Vagina (tissue), 2 donors: ENCODE measurements around the gene CALN1. TPM values are rescaled to one million over a fixed set of nuclear protein-coding genes. Genes with fewer than 3 reads are reported as not detected.

Source experiments
- DNase-seq, 2 donors: peaks; one replicate each; pipeline ENCODE4 v3.0.0-alpha.2; 2017; ENCODE audit errors: extremely low spot score in 2 of 2
- H3K27ac ChIP-seq: fragments of 200-600 bp; sonication (generic); one replicate; pipeline ENCODE4 v1.5.1; 2019
- H3K27me3 ChIP-seq: fragments of 200-600 bp; sonication (generic); one replicate; pipeline ENCODE4 v1.5.1; 2019
- H3K36me3 ChIP-seq, 2 donors: fragments of 200-600 bp; sonication (generic); one replicate each; pipeline ENCODE4 v1.5.1; 2017 to 2019
- H3K4me1 ChIP-seq: fragments of 200-600 bp; sonication (generic); one replicate; pipeline ENCODE4 v1.5.1; 2019
- H3K4me3 ChIP-seq, 2 donors: fragments of 200-600 bp; sonication (generic); 1 replicate in 1 of 2; 2 replicates in 1 of 2; pipeline ENCODE4 v1.5.1; 2016 to 2019
- H3K9me3 ChIP-seq: fragments of 200-600 bp; sonication (generic); one replicate; pipeline ENCODE4 v1.5.1; 2019
- CTCF ChIP-seq, 3 experiments: fragments of 450-650 bp in 2 of 3; fragments of 200-600 bp in 1 of 3; sonication (generic) in 1 of 3; IDR thresholded peaks; one replicate each; pipeline ENCODE4 v1.5.1; 2017 to 2019; ENCODE audit warnings: antibody characterized with exemption in 3 of 3, mild to moderate bottlenecking in 2 of 3, moderate library complexity in 2 of 3
- POLR2A ChIP-seq, 2 donors: fragments of 450-650 bp; IDR thresholded peaks; one replicate each; pipeline ENCODE4 v1.6.1; 2017; ENCODE audit warnings: antibody characterized with exemption in 2 of 2, mild to moderate bottlenecking in 2 of 2, moderate library complexity in 2 of 2
- POLR2AphosphoS5 ChIP-seq, 2 donors: sonication (generic); formaldehyde crosslinking; IDR thresholded peaks; one replicate each; pipeline ENCODE4 v1.9.0; 2017; ENCODE audit warnings: antibody characterized with exemption in 2 of 2, mild to moderate bottlenecking in 2 of 2, low read depth in 1 of 2; ENCODE audit not compliant: insufficient read depth in 1 of 2
- intact Hi-C: fragments of 100-400 bp; cut with DNase I; formaldehyde crosslinking; loops from one replicate; pipeline ENCODE4 v1.15.1; 2023
- total RNA-seq: library from RNA; depleted of rRNA; stranded (reverse); fragments of >200 nt; gene quantifications from one replicate; pipeline ENCODE4 v1.2.3, GENCODE V29; 2016

Gene CALN1
- total RNA-seq, 1 donor from 2014 or later, result 6.9 TPM

- no peak overlapping the region for H3K4me3 ChIP-seq
- H3K36me3 ChIP-seq, result no peaks in the 10 kb centered on the region
- no peaks in the 10 kb centered on the region for H3K27me3 ChIP-seq
- no peak overlapping the region for H3K27ac ChIP-seq
- H3K4me1 ChIP-seq, result no peaks in the 10 kb centered on the region
- TF ChIP-seq POLR2A (IDR thresholded peaks at IDR 0.05) (no peak), CTCF (IDR thresholded peaks at IDR 0.05) (no peak), POLR2AphosphoS5 (IDR thresholded peaks at IDR 0.05; ENCODE audit: insufficient read depth in 1 of 2, low read depth in 1 of 2) (no peak)
- intact Hi-C loops, result no loop called here
- no peak for DNase-seq
- no peaks in the 10 kb centered on the region for H3K9me3 ChIP-seq
Measured at GRCh38 chr7:71842786-71843185, 569.4 kb downstream of the CALN1 start.

DNA sequence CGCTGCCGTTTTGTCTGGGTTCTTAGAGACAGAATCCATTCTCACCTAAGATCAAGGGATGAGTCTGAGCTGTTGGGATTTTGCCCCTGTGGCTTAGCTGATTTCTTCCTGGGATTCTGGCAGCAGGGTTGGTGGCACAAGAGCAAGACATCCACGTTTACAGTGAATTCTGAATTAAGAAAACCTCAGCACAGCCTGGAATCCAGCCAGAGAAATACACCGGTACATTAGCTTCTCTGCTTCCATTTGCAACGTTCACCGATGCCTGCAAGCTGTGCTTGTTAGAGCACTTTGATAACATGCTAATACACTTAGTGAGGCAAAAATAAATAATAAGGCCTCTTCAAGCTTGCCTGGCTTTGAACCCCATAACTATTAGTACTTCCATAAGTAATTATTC lies 569.8 kb downstream of the CALN1 start:
- no peaks in the 10 kb centered on the region for H3K9me3 ChIP-seq
- no peak overlapping the region for H3K4me3 ChIP-seq
- TF ChIP-seq POLR2A (IDR thresholded peaks at IDR 0.05) (no peak), CTCF (IDR thresholded peaks at IDR 0.05) (no peak), POLR2AphosphoS5 (IDR thresholded peaks at IDR 0.05; ENCODE audit: insufficient read depth in 1 of 2, low read depth in 1 of 2) (no peak)
- no peak overlapping the region for H3K27ac ChIP-seq
- DNase-seq, result no peak
- H3K36me3 ChIP-seq, result no peaks in the 10 kb centered on the region
- H3K27me3 ChIP-seq, result no peaks in the 10 kb centered on the region
- H3K4me1 ChIP-seq, result no peaks in the 10 kb centered on the region
- intact Hi-C loops, result no loop called here

- Histone ChIP-seq H3K27ac (no peak overlapping the region), H3K9me3 (no peaks in the 10 kb centered on the region), H3K27me3 (no peaks in the 10 kb centered on the region), H3K4me1 (no peaks in the 10 kb centered on the region), H3K36me3 (no peaks in the 10 kb centered on the region), H3K4me3 (no peak overlapping the region)
- intact Hi-C loops, result no loop called here
- TF ChIP-seq CTCF (IDR thresholded peaks at IDR 0.05) (no peak), POLR2A (IDR thresholded peaks at IDR 0.05) (no peak), POLR2AphosphoS5 (IDR thresholded peaks at IDR 0.05; ENCODE audit: insufficient read depth in 1 of 2, low read depth in 1 of 2) (no peak)
- no peak for DNase-seq
Measured at GRCh38 chr7:71835056-71835455, 577.1 kb downstream of the CALN1 start.

GRCh38 chr7:71829515-71829914 lies 582.6 kb downstream of the CALN1 start:
- H3K4me1 ChIP-seq, result no peaks in the 10 kb centered on the region
- intact Hi-C loops, result no loop called here
- TF ChIP-seq POLR2A (IDR thresholded peaks at IDR 0.05) (no peak), POLR2AphosphoS5 (IDR thresholded peaks at IDR 0.05; ENCODE audit: insufficient read depth in 1 of 2, low read depth in 1 of 2) (no peak), CTCF (IDR thresholded peaks at IDR 0.05) (no peak)
- no peak for DNase-seq
- no peaks in the 10 kb centered on the region for H3K9me3 ChIP-seq
- H3K36me3 ChIP-seq, result no peaks in the 10 kb centered on the region
- no peak overlapping the region for H3K27ac ChIP-seq
- H3K4me3 ChIP-seq, result no peak overlapping the region
- H3K27me3 ChIP-seq, result no peaks in the 10 kb centered on the region

DNA sequence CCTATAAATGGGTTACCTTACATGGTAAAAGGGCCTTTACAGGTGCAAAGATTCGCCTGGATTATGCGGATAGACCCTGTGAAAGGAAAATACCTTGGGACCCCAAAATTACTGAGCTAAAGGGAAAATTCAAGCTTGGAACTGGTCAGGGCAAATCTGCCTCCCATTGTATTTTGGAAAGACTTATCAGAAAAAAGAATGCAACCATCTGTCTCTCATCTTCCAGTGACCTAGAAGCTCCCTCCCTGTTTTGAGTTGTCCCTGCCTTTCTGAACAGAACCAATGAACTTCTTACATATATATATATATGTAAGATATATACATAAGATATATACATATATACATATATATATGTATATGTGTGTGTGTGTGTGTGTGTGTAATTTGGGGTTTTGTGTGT lies 583.8 kb downstream of the CALN1 start:
- no peak for DNase-seq
- Histone ChIP-seq H3K4me3 (no peak overlapping the region), H3K36me3 (no peaks in the 10 kb centered on the region), H3K4me1 (no peaks in the 10 kb centered on the region), H3K9me3 (no peaks in the 10 kb centered on the region), H3K27me3 (no peaks in the 10 kb centered on the region), H3K27ac (no peak overlapping the region)
- intact Hi-C loops, result no loop called here
- TF ChIP-seq POLR2AphosphoS5 (IDR thresholded peaks at IDR 0.05; ENCODE audit: insufficient read depth in 1 of 2, low read depth in 1 of 2) (no peak), POLR2A (IDR thresholded peaks at IDR 0.05) (no peak), CTCF (IDR thresholded peaks at IDR 0.05) (no peak)
